BLaER1 treated with 17β-estradiol and CSF1 and Interleukin-3, amounts not matched to agents 10 nM and 100 nM (cell line): ENCODE results near the gene UAP1L1.

ENCODE experiments used
- H3K27ac ChIP-seq, 11 experiments: shearing (Covaris generic); formaldehyde crosslinking; 2 replicates each; pipeline ENCODE4 v1.8.1; 2022
- H3K27me3 ChIP-seq, 11 experiments: shearing (Covaris generic); formaldehyde crosslinking; 2 replicates each; pipeline ENCODE4 v1.8.1; 2022
- H3K36me3 ChIP-seq, 11 experiments: shearing (Covaris generic); formaldehyde crosslinking; 2 replicates each; pipeline ENCODE4 v1.8.1; 2022
- H3K4me1 ChIP-seq, 10 experiments: shearing (Covaris generic); formaldehyde crosslinking; 2 replicates each; pipeline ENCODE4 v1.8.1; 2022
- H3K4me2 ChIP-seq, 11 experiments: shearing (Covaris generic); formaldehyde crosslinking; 2 replicates each; pipeline ENCODE4 v1.8.1; 2022
- H3K4me3 ChIP-seq, 10 experiments: shearing (Covaris generic); formaldehyde crosslinking; 2 replicates each; pipeline ENCODE4 v1.8.1; 2022
- H3K9ac ChIP-seq, 11 experiments: shearing (Covaris generic); formaldehyde crosslinking; 2 replicates each; pipeline ENCODE4 v1.8.1; 2022
- H3K9me3 ChIP-seq, 11 experiments: shearing (Covaris generic); formaldehyde crosslinking; replicated peaks in 1 of 11; 2 replicates each; pipeline ENCODE4 v1.8.1; 2022
- H4K20me1 ChIP-seq, 11 experiments: shearing (Covaris generic); formaldehyde crosslinking; 2 replicates each; pipeline ENCODE4 v1.8.1; 2022
- Cebpa-rat ChIP-seq, 11 experiments: shearing (Covaris generic); IDR thresholded peaks; 2 replicates each; pipeline ENCODE4 v1.8.1; 2022

Gene UAP1L1

DNA sequence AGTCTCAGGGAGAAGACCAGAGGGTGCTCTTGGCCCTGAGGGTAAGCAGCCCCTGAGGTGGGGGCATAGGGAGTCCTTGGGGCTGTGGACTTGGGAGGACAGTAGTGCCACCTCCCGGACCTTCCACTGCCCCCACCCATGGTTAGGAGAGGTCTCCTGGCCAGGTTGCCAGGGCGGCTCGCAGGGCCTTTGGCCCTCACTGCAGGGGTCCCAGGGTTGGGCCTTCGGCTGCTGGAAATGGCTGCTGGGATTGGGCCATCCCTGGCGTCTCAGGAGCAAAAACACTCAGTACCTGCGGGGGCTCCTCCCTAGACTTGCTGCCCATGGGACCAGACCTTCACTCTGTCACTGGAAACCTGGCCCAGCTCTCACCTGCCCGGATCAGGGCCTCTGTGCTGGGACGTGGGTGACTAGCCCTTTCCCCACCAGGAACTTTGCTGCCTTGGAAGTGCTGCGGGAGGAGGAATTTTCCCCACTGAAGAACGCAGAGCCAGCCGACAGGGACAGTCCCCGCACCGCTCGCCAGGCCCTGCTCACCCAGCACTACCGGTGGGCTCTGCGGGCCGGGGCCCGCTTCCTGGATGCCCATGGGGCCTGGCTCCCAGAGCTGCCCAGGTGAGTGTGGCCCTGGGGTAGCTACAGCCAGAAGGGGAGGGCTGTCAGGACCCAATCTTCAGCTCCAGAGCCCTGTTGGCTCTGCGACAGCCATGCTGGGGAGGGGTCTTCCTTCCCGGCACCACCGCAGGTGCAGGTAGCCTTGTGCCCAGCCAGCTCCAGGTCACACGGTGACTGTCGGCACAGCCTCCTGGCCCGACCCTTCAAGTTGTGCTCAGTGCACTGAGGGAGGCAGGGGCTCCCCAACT, 3.2 kb downstream of the UAP1L1 start:
- H3K4me3 ChIP-seq, result peak overlapping the region in 3 of 10 experiments; percentile 42 to 96 (median 81); a peak in 7 of 20 replicates
- peak overlapping the region; percentile 95 to 100 (median 97) for H3K4me2 ChIP-seq
- no peak for TF ChIP-seq Cebpa-rat (IDR thresholded peaks at IDR 0.05)
- H3K9ac ChIP-seq, result peak overlapping the region in 9 of 11 experiments; percentile 12 to 73 (median 40); a peak in 14 of 22 replicates
- H3K4me1 ChIP-seq, result peaks cover 84 to 91% (median 89%) of the 10 kb centered on the region in 10 experiments
- H4K20me1 ChIP-seq, result peaks cover 36 to 69% (median 59%) of the 10 kb centered on the region in 11 experiments; a peak in 21 of 22 replicates
- H3K27me3 ChIP-seq, result peaks cover 0 to 3% (median 0%) of the 10 kb centered on the region in 11 experiments; a peak in 1 of 22 replicates
- peaks cover 0 to 50% (median 14%) of the 10 kb centered on the region in 11 experiments; a peak in 14 of 22 replicates for H3K36me3 ChIP-seq
- no peaks in the 10 kb centered on the region for H3K9me3 ChIP-seq
- H3K27ac ChIP-seq, result peak overlapping the region in 1 of 11 experiments; percentile 4; a peak in 1 of 22 replicates

- Histone ChIP-seq H3K4me2 (peak overlapping the region; percentile 97 to 100 (median 99)), H3K36me3 (peaks cover 0 to 50% (median 14%) of the 10 kb centered on the region in 11 experiments; a peak in 14 of 22 replicates), H3K4me3 (peak overlapping the region in 2 of 10 experiments; percentile 27 to 36; a peak in 2 of 20 replicates), H3K9ac (peak overlapping the region in 8 of 11 experiments; percentile 8 to 56 (median 42); a peak in 11 of 22 replicates), H3K27ac (peak overlapping the region in 5 of 11 experiments; percentile 42 to 69 (median 57); a peak in 6 of 22 replicates), H3K9me3 (no peaks in the 10 kb centered on the region), H4K20me1 (peaks cover 36 to 69% (median 59%) of the 10 kb centered on the region in 11 experiments; a peak in 21 of 22 replicates), H3K27me3 (peaks cover 0 to 3% (median 0%) of the 10 kb centered on the region in 11 experiments; a peak in 1 of 22 replicates), H3K4me1 (peaks cover 80 to 90% (median 85%) of the 10 kb centered on the region in 10 experiments)
- TF ChIP-seq Cebpa-rat (IDR thresholded peaks at IDR 0.05), result no peak
Measured at GRCh38 chr9:137082222-137082924, 5.1 kb downstream of the UAP1L1 start.

- H3K27me3 ChIP-seq, result peaks cover 0 to 3% (median 0%) of the 10 kb centered on the region in 11 experiments; a peak in 1 of 22 replicates
- peaks cover 0 to 50% (median 14%) of the 10 kb centered on the region in 11 experiments; a peak in 14 of 22 replicates for H3K36me3 ChIP-seq
- H3K27ac ChIP-seq, result peak overlapping the region in 7 of 11 experiments; percentile 32 to 69 (median 57); a peak in 14 of 22 replicates
- no peaks in the 10 kb centered on the region for H3K9me3 ChIP-seq
- peaks cover 36 to 68% (median 59%) of the 10 kb centered on the region in 11 experiments; a peak in 21 of 22 replicates for H4K20me1 ChIP-seq
- TF ChIP-seq Cebpa-rat (IDR thresholded peaks at IDR 0.05), result no peak
- peak overlapping the region in 8 of 11 experiments; percentile 8 to 56 (median 42); a peak in 13 of 22 replicates for H3K9ac ChIP-seq
- peak overlapping the region; percentile 97 to 100 (median 99) for H3K4me2 ChIP-seq
- peaks cover 85 to 91% (median 89%) of the 10 kb centered on the region in 10 experiments for H3K4me1 ChIP-seq
- peak overlapping the region in 3 of 10 experiments; percentile 27 to 36 (median 30); a peak in 4 of 20 replicates for H3K4me3 ChIP-seq
Measured at GRCh38 chr9:137082925-137083290, 5.6 kb downstream of the UAP1L1 start.

- H4K20me1 ChIP-seq, result peaks cover 31 to 62% (median 55%) of the 10 kb centered on the region in 11 experiments; a peak in 21 of 22 replicates
- no peak for TF ChIP-seq Cebpa-rat (IDR thresholded peaks at IDR 0.05)
- peak overlapping the region in 5 of 10 experiments; percentile 12 to 41 (median 30); a peak in 6 of 20 replicates for H3K4me3 ChIP-seq
- H3K9me3 ChIP-seq, result no peaks in the 10 kb centered on the region
- H3K4me2 ChIP-seq, result peak overlapping the region; percentile 97 to 100 (median 99)
- peak overlapping the region in 9 of 11 experiments; percentile 32 to 69 (median 59); a peak in 17 of 22 replicates for H3K27ac ChIP-seq
- peaks cover 86 to 92% (median 89%) of the 10 kb centered on the region in 10 experiments for H3K4me1 ChIP-seq
- peaks cover 0 to 47% (median 14%) of the 10 kb centered on the region in 11 experiments; a peak in 14 of 22 replicates for H3K36me3 ChIP-seq
- peak overlapping the region in 8 of 11 experiments; percentile 29 to 56 (median 52); a peak in 15 of 22 replicates for H3K9ac ChIP-seq
- H3K27me3 ChIP-seq, result peaks cover 0 to 3% (median 0%) of the 10 kb centered on the region in 11 experiments; a peak in 1 of 22 replicates
Measured at GRCh38 chr9:137083394-137084004, 6.2 kb downstream of the UAP1L1 start.

- peak overlapping the region in 4 of 11 experiments; percentile 42 to 54 (median 46); a peak in 4 of 22 replicates for H3K9ac ChIP-seq
- H3K4me3 ChIP-seq, result peak overlapping the region in 2 of 10 experiments; percentile 20 to 23; a peak in 2 of 20 replicates
- peak overlapping the region; percentile 97 to 100 (median 99) for H3K4me2 ChIP-seq
- peaks cover 87 to 92% (median 89%) of the 10 kb centered on the region in 10 experiments for H3K4me1 ChIP-seq
- no peak for TF ChIP-seq Cebpa-rat (IDR thresholded peaks at IDR 0.05)
- peaks cover 0 to 3% (median 0%) of the 10 kb centered on the region in 11 experiments; a peak in 1 of 22 replicates for H3K27me3 ChIP-seq
- peaks cover 0 to 37% (median 14%) of the 10 kb centered on the region in 11 experiments; a peak in 14 of 22 replicates for H3K36me3 ChIP-seq
- peak overlapping the region in 5 of 11 experiments; percentile 52 to 69 (median 59); a peak in 6 of 22 replicates for H3K27ac ChIP-seq
- no peaks in the 10 kb centered on the region for H3K9me3 ChIP-seq
- H4K20me1 ChIP-seq, result peaks cover 23 to 52% (median 45%) of the 10 kb centered on the region in 11 experiments; a peak in 21 of 22 replicates
Measured at GRCh38 chr9:137084526-137084925, 7.2 kb downstream of the UAP1L1 start.

- TF ChIP-seq Cebpa-rat (IDR thresholded peaks at IDR 0.05), result no peak
- peak overlapping the region; percentile 78 to 90 (median 83) for H3K9ac ChIP-seq
- H3K4me2 ChIP-seq, result peak overlapping the region; percentile 97 to 100 (median 99)
- H3K36me3 ChIP-seq, result peaks cover 0 to 34% (median 15%) of the 10 kb centered on the region in 11 experiments; a peak in 16 of 22 replicates
- 0 out of 22 replicates have a peak, but pooled peaks cover 0 to 3% (median 0%) of the 10 kb centered on the region in 11 experiments for H3K27me3 ChIP-seq
- H4K20me1 ChIP-seq, result peaks cover 13 to 37% (median 30%) of the 10 kb centered on the region in 11 experiments; a peak in 21 of 22 replicates
- H3K9me3 ChIP-seq, result no peaks in the 10 kb centered on the region
- peak overlapping the region; percentile 66 to 83 (median 76) for H3K4me3 ChIP-seq
- peak overlapping the region; percentile 77 to 94 (median 89) for H3K27ac ChIP-seq
- H3K4me1 ChIP-seq, result peaks cover 83 to 92% (median 88%) of the 10 kb centered on the region in 10 experiments
Measured at GRCh38 chr9:137085920-137086530, 8.7 kb downstream of the UAP1L1 start.
